Type B pancreatic cell (in vitro differentiated cells): ENCODE measurements around the gene CTNND2. TPM values are rescaled to one million over a fixed set of nuclear protein-coding genes. Genes with fewer than 3 reads are reported as not detected.
A peak's percentile ranks its signal among the peaks of the same experiment; 100 is the strongest.

Experiments used
- DNase-seq: peaks from one replicate; pipeline ENCODE4 v3.0.0; 2021; ENCODE audit warnings: mixed read lengths; ENCODE audit not compliant: unreplicated experiment; ENCODE audit errors: extremely low spot score
- H3K27ac Mint-ChIP-seq: 2 replicates; pipeline ENCODE4 v1.8.0; 2021; ENCODE audit warnings: mild to moderate bottlenecking, mixed read lengths
- H3K27me3 Mint-ChIP-seq: 2 replicates; pipeline ENCODE4 v1.8.0; 2021; ENCODE audit warnings: mixed read lengths
- H3K36me3 Mint-ChIP-seq: 2 replicates; pipeline ENCODE4 v1.8.0; 2021; ENCODE audit warnings: mixed read lengths
- H3K4me1 Mint-ChIP-seq: one replicate; pipeline ENCODE4 v1.8.0; 2021; ENCODE audit warnings: mixed read lengths; ENCODE audit not compliant: unreplicated experiment
- H3K4me3 Mint-ChIP-seq: 2 replicates; pipeline ENCODE4 v1.8.0; 2021; ENCODE audit warnings: mild to moderate bottlenecking, mixed read lengths
- H3K9me3 Mint-ChIP-seq: 2 replicates; pipeline ENCODE4 v1.8.0; 2021; ENCODE audit warnings: mixed read lengths
- total RNA-seq: library from RNA; stranded (reverse); gene quantifications from 2 replicates; pipeline ENCODE4 v1.2.1, GENCODE V29; 2021; ENCODE audit warnings: low replicate concordance
- TF ChIP-seq, protein P1 (sequence below): fragments of 200-600 bp; sonication (generic); conservative IDR thresholded peaks from 2 replicates; pipeline ENCODE4 v1.5.0; 2021; ENCODE audit warnings: antibody characterized with exemption, mild to moderate bottlenecking

CTNND2 gene
- total RNA-seq, 1 donor from 2014 or later, result 49.5 TPM

DNA sequence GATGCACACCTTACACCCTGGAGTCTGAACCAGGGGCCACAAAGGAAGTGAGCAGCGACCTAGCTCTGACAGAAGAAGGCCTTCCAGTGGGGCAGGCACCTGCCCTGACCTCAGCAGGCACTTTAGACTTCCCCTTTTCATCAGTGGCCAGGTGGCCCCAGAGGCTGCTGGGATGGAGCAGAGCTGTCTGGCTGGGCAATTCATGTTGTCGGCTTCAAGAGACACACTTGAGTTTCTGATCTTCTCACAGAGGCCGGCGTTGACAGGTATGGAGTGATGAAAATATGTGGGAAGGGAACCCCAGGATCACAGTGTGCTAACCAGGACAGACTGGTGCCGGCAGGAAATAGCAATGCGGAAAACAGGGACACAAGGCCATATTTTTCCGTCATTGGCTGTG lies 375.5 kb downstream of the CTNND2 start:
- TF ChIP-seq, protein P1, sequence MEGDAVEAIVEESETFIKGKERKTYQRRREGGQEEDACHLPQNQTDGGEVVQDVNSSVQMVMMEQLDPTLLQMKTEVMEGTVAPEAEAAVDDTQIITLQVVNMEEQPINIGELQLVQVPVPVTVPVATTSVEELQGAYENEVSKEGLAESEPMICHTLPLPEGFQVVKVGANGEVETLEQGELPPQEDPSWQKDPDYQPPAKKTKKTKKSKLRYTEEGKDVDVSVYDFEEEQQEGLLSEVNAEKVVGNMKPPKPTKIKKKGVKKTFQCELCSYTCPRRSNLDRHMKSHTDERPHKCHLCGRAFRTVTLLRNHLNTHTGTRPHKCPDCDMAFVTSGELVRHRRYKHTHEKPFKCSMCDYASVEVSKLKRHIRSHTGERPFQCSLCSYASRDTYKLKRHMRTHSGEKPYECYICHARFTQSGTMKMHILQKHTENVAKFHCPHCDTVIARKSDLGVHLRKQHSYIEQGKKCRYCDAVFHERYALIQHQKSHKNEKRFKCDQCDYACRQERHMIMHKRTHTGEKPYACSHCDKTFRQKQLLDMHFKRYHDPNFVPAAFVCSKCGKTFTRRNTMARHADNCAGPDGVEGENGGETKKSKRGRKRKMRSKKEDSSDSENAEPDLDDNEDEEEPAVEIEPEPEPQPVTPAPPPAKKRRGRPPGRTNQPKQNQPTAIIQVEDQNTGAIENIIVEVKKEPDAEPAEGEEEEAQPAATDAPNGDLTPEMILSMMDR, result no peak
- peaks cover 30% of the 10 kb centered on the region for H3K4me1 Mint-ChIP-seq
- H3K9me3 Mint-ChIP-seq, result no peaks in the 10 kb centered on the region
- H3K27ac Mint-ChIP-seq, result no peak overlapping the region
- DNase-seq, result no peak
- H3K27me3 Mint-ChIP-seq, result no peaks in the 10 kb centered on the region
- H3K4me3 Mint-ChIP-seq, result no peak overlapping the region
- H3K36me3 Mint-ChIP-seq, result no peaks in the 10 kb centered on the region

DNA sequence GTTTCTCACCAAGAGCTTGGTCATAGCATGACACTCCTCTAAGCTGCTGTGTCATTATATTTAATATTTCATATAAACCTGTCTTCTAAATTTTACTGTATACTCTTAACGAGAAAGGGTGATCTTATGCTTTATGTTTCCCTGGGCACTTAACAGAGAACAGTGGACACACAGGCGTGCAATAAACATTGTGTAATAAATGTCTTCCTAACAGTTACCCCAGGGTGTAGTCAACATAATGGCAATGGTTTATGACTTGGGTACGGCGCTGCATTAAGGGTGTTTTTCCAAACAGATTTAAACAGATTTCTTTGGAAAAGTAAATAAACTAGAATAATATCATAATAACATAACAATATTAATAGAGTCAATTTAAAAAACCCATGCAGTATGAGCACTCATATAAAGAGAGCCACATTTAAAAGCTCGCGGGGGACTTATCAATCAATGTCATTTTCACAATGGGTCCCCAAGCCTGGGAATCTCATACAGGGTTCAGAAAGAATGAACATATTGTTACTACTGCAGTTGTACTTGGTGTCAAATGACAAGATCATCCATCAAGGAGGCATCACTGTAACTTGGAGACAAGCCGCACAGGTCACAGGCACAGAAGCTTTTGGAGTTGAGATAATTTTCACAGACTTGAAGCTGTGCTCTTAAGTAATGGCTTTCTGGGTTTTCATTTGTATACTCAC lies 376.4 kb downstream of the CTNND2 start:
- TF ChIP-seq, protein P1, result no peak
- peaks cover 35% of the 10 kb centered on the region for H3K4me1 Mint-ChIP-seq
- no peak overlapping the region for H3K27ac Mint-ChIP-seq
- no peak overlapping the region for H3K4me3 Mint-ChIP-seq
- DNase-seq, result no peak
- H3K36me3 Mint-ChIP-seq, result no peaks in the 10 kb centered on the region
- H3K9me3 Mint-ChIP-seq, result no peaks in the 10 kb centered on the region
- H3K27me3 Mint-ChIP-seq, result no peaks in the 10 kb centered on the region

DNA sequence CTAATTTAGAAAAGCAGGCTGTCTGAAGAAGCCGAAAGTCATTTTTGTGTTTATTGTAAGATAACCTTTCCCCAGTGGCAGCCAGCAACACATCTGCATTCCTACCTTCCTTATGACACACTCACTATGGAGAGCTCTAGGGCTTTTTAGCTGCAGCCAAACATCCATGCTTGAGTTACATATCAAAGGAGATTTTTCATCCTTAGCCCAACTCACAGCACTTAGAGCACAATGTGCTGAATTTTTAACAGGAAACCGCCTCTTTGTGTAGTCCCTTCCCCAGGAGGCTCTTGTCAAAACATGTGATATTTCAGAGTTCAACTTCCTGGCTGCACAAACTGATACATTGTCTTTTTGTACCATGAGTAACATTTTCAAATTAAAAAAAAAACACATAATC lies 379.2 kb downstream of the CTNND2 start:
- TF ChIP-seq, protein P1, result no peak
- Mint-ChIP-seq H3K9me3 (no peaks in the 10 kb centered on the region), H3K4me1 (peaks cover 35% of the 10 kb centered on the region), H3K27ac (peak overlapping the region; percentile 13), H3K36me3 (no peaks in the 10 kb centered on the region), H3K27me3 (no peaks in the 10 kb centered on the region), H3K4me3 (no peak overlapping the region)
- no peak for DNase-seq

DNA sequence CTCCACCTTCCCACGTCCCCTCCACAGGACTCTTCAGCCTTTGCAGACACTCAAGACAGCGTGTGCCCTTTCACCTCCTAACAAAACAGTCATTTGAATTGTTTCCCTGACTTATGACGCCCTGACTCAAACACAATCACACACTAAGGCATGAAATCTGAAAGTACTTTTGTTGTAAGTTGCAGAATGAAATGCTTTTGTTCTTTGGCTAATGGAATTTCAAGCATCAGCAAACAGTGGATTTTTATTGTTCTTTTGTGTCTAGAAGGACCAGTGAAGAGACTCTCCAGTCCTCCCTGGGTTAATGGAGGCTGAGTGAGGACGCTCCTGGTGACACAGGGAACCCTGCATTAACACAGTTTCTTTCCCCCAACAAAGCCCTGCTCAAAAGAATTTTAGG lies 380.1 kb downstream of the CTNND2 start:
- peak overlapping the region; percentile 17 for H3K27ac Mint-ChIP-seq
- H3K9me3 Mint-ChIP-seq, result no peaks in the 10 kb centered on the region

DNA sequence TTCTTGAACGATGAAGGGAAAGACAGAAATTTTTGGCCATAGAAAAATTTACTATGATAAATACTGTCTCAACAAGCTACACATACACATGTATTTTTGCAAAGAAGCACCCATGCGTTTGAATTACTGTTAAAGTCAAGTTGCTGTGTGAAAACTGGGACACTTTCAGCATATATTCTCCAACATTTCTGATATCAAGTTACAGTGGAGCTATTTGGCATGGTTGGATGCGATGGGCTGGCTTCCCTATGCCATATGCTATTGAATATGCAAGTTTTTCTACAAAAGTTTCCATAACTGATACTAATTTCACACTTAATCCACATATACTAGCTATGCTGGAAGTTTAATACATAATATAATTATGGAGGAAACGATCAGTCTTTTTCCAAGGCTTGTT lies 381.4 kb downstream of the CTNND2 start:
- TF ChIP-seq, protein P1, result no peak
- Mint-ChIP-seq H3K27me3 (no peaks in the 10 kb centered on the region), H3K27ac (no peak overlapping the region), H3K36me3 (no peaks in the 10 kb centered on the region), H3K9me3 (no peaks in the 10 kb centered on the region), H3K4me1 (peaks cover 29% of the 10 kb centered on the region), H3K4me3 (no peak overlapping the region)
- no peak for DNase-seq

More for the DNA sequence above, 380.1 kb downstream of the CTNND2 start:
- Mint-ChIP-seq H3K4me3 (no peak overlapping the region), H3K4me1 (peaks cover 33% of the 10 kb centered on the region), H3K36me3 (no peaks in the 10 kb centered on the region), H3K27me3 (no peaks in the 10 kb centered on the region)
- TF ChIP-seq, protein P1, result no peak
- DNase-seq, result no peak
